HG03064 (cell line): ENCODE data around the gene RGS3.
A peak's percentile ranks its signal among the peaks of the same experiment; 100 is the strongest.

ENCODE experiments used
- ATAC-seq: cut with Tn5 transposase; IDR thresholded peaks from one replicate; pipeline ENCODE4 v1.9.1; 2021; ENCODE audit warnings: low read depth; ENCODE audit not compliant: unreplicated experiment

The RGS3 gene

GRCh38 chr9:113597390-113598241, 134.1 kb downstream of the RGS3 start:
- ATAC-seq, result no peak

- ATAC-seq, result no peak
Measured at GRCh38 chr9:113598451-113598850, 134.9 kb downstream of the RGS3 start.

- ATAC-seq, result no peak
Measured at GRCh38 chr9:113598883-113599282, 135.4 kb downstream of the RGS3 start.

GRCh38 chr9:113599646-113600022, 136.1 kb downstream of the RGS3 start:
- no peak for ATAC-seq

GRCh38 chr9:113600023-113600823, 136.7 kb downstream of the RGS3 start:
- no peak for ATAC-seq

- no peak for ATAC-seq
Measured at GRCh38 chr9:113600871-113601614, 137.5 kb downstream of the RGS3 start.

GRCh38 chr9:113601656-113602055, 138.1 kb downstream of the RGS3 start:
- ATAC-seq, result no peak

- ATAC-seq, result peak; percentile 57
Measured at GRCh38 chr9:113602126-113603047, 138.9 kb downstream of the RGS3 start.

GRCh38 chr9:113603048-113603375, 139.5 kb downstream of the RGS3 start:
- no peak for ATAC-seq

- ATAC-seq, result no peak
Measured at GRCh38 chr9:113603773-113604172, 140.2 kb downstream of the RGS3 start.

- ATAC-seq, result no peak
Measured at GRCh38 chr9:113604393-113604792, 140.9 kb downstream of the RGS3 start.

GRCh38 chr9:113606510-113606909, 143.0 kb downstream of the RGS3 start:
- no peak for ATAC-seq

- no peak for ATAC-seq
Measured at GRCh38 chr9:113608082-113608685, 144.7 kb downstream of the RGS3 start.

- no peak for ATAC-seq
Measured at GRCh38 chr9:113609562-113610318, 146.2 kb downstream of the RGS3 start.

GRCh38 chr9:113611461-113612215, 148.1 kb downstream of the RGS3 start:
- no peak for ATAC-seq

- no peak for ATAC-seq
Measured at GRCh38 chr9:113612216-113612747, 148.8 kb downstream of the RGS3 start.

- ATAC-seq, result no peak
Measured at GRCh38 chr9:113612828-113613227, 149.3 kb downstream of the RGS3 start.

GRCh38 chr9:113613815-113614413, 150.4 kb downstream of the RGS3 start:
- ATAC-seq, result no peak
